Measurements from ENCODE around the gene TAS1R3. TPM values are rescaled to one million over a fixed set of nuclear protein-coding genes. Genes with fewer than 3 reads are reported as not detected.
"Not testable (repeated sequence)": the region's sequence is repeated elsewhere in the genome, so short reads cannot be mapped to it uniquely, and the experiment has no call there.

The TAS1R3 gene
- total RNA-seq, 2 experiments from 2014 or later, result 1.2 to 1.3 TPM

- Mint-ChIP-seq H3K4me1 (peaks cover 12% of the 10 kb centered on the region), H3K9me3 (no peaks in the 10 kb centered on the region), H3K36me3 (no peaks in the 10 kb centered on the region), H3K27me3 (peaks cover 25% of the 10 kb centered on the region), H3K4me3 (no peak overlapping the region), H3K27ac (no peak overlapping the region)
- ATAC-seq (ENCODE audit: low read depth), result no peak
- DNase-seq, result no peak
- POLR2A ChIA-PET, result interaction anchor here (2.8 kb wide), 1 partner anchor 13 kb away, joined by 11 read pairs; no protein-coding TSS in a partner anchor
Measured at GRCh38 chr1:1357871-1358432, 26.9 kb downstream of the TAS1R3 start.

GRCh38 chr1:1358433-1359271, 27.6 kb downstream of the TAS1R3 start, which contains the start of gene MXRA8:
Gene MXRA8 (minus strand): TSS chr1:1358555. CDS start chr1:1358504, 51 bp downstream.
- H3K9me3 Mint-ChIP-seq, result no peaks in the 10 kb centered on the region
- peaks cover 18% of the 10 kb centered on the region for H3K27me3 Mint-ChIP-seq
- H3K36me3 Mint-ChIP-seq, result no peaks in the 10 kb centered on the region
- H3K4me1 Mint-ChIP-seq, result peaks cover 12% of the 10 kb centered on the region
- DNase-seq (no peak), ATAC-seq (ENCODE audit: low read depth) (no peak)
- no peak within 1 kb of the TSS for H3K4me3 Mint-ChIP-seq
- POLR2A ChIA-PET, result interaction anchor here (1.0 to 2.8 kb wide), 2 partner anchors 12 to 16 kb away, joined by 4 to 11 read pairs; partner anchors contain the start of gene AURKAIP1
- peak within 1 kb of the TSS; percentile 32 for H3K27ac Mint-ChIP-seq

- Mint-ChIP-seq H3K4me1 (peaks cover 12% of the 10 kb centered on the region), H3K4me3 (no peak overlapping the region), H3K9me3 (no peaks in the 10 kb centered on the region), H3K27ac (peak overlapping the region; percentile 32), H3K27me3 (peaks cover 13% of the 10 kb centered on the region), H3K36me3 (no peaks in the 10 kb centered on the region)
- peak; percentile 37 for ATAC-seq (ENCODE audit: low read depth)
- DNase-seq, result no peak
- POLR2A ChIA-PET, result interaction anchor here (1.0 to 2.8 kb wide), 2 partner anchors 12 to 16 kb away, joined by 4 to 11 read pairs; partner anchors contain the start of gene AURKAIP1
Measured at GRCh38 chr1:1359308-1359663, 28.2 kb downstream of the TAS1R3 start.

GRCh38 chr1:1359664-1360468, 28.8 kb downstream of the TAS1R3 start:
- Mint-ChIP-seq H3K27ac (no peak overlapping the region), H3K36me3 (no peaks in the 10 kb centered on the region), H3K9me3 (no peaks in the 10 kb centered on the region), H3K27me3 (peaks cover 12% of the 10 kb centered on the region), H3K4me1 (peaks cover 12% of the 10 kb centered on the region), H3K4me3 (no peak overlapping the region)
- ATAC-seq (ENCODE audit: low read depth), result no peak
- POLR2A ChIA-PET, result interaction anchor here (1.0 to 2.8 kb wide), 2 partner anchors 11 to 15 kb away, joined by 4 to 11 read pairs; partner anchors contain the start of gene AURKAIP1
- no peak for DNase-seq

GRCh38 chr1:1360506-1361169, 29.6 kb downstream of the TAS1R3 start:
- DNase-seq, result no peak
- Mint-ChIP-seq H3K4me1 (peaks cover 12% of the 10 kb centered on the region), H3K27me3 (peaks cover 12% of the 10 kb centered on the region), H3K4me3 (no peak overlapping the region), H3K36me3 (no peaks in the 10 kb centered on the region), H3K9me3 (no peaks in the 10 kb centered on the region), H3K27ac (no peak overlapping the region)
- POLR2A ChIA-PET, result no interaction called here
- no peak for ATAC-seq (ENCODE audit: low read depth)

- peaks cover 12% of the 10 kb centered on the region for H3K27me3 Mint-ChIP-seq
- H3K9me3 Mint-ChIP-seq, result no peaks in the 10 kb centered on the region
- POLR2A ChIA-PET, result no interaction called here
- no peak overlapping the region for H3K4me3 Mint-ChIP-seq
- no peaks in the 10 kb centered on the region for H3K36me3 Mint-ChIP-seq
- H3K4me1 Mint-ChIP-seq, result peaks cover 12% of the 10 kb centered on the region
- no peak for DNase-seq
- no peak for ATAC-seq (ENCODE audit: low read depth)
- no peak overlapping the region for H3K27ac Mint-ChIP-seq
Measured at GRCh38 chr1:1361233-1361981, 30.3 kb downstream of the TAS1R3 start.

GRCh38 chr1:1361982-1362423, 30.9 kb downstream of the TAS1R3 start:
- Mint-ChIP-seq H3K4me3 (no peak overlapping the region), H3K27me3 (peaks cover 12% of the 10 kb centered on the region), H3K36me3 (no peaks in the 10 kb centered on the region), H3K4me1 (peaks cover 12% of the 10 kb centered on the region), H3K27ac (no peak overlapping the region), H3K9me3 (no peaks in the 10 kb centered on the region)
- no peak for ATAC-seq (ENCODE audit: low read depth)
- DNase-seq, result no peak
- POLR2A ChIA-PET, result no interaction called here

GRCh38 chr1:1364266-1364665, 33.2 kb downstream of the TAS1R3 start:
- peaks cover 6% of the 10 kb centered on the region for H3K4me1 Mint-ChIP-seq
- ATAC-seq (ENCODE audit: low read depth) (no peak), DNase-seq (no peak)
- no peak overlapping the region for H3K27ac Mint-ChIP-seq
- peaks cover 7% of the 10 kb centered on the region for H3K27me3 Mint-ChIP-seq
- no peaks in the 10 kb centered on the region for H3K9me3 Mint-ChIP-seq
- H3K4me3 Mint-ChIP-seq, result no peak overlapping the region
- POLR2A ChIA-PET, result no interaction called here
- no peaks in the 10 kb centered on the region for H3K36me3 Mint-ChIP-seq

- ATAC-seq (ENCODE audit: low read depth) (no peak), DNase-seq (no peak)
- peaks cover 5% of the 10 kb centered on the region for H3K27me3 Mint-ChIP-seq
- POLR2A ChIA-PET, result no interaction called here
- H3K4me1 Mint-ChIP-seq, result peaks cover under 1% of the 10 kb centered on the region
- no peaks in the 10 kb centered on the region for H3K36me3 Mint-ChIP-seq
- no peak overlapping the region for H3K27ac Mint-ChIP-seq
- no peak overlapping the region for H3K4me3 Mint-ChIP-seq
- H3K9me3 Mint-ChIP-seq, result no peaks in the 10 kb centered on the region
Measured at GRCh38 chr1:1365875-1366698, 35.0 kb downstream of the TAS1R3 start.

- POLR2A ChIA-PET, result no interaction called here
- H3K9me3 Mint-ChIP-seq, result no peaks in the 10 kb centered on the region
- peaks cover 5% of the 10 kb centered on the region for H3K4me1 Mint-ChIP-seq
- H3K27me3 Mint-ChIP-seq, result peaks cover 5% of the 10 kb centered on the region
- H3K27ac Mint-ChIP-seq, result no peak overlapping the region
- DNase-seq (no peak), ATAC-seq (ENCODE audit: low read depth) (no peak)
- H3K36me3 Mint-ChIP-seq, result no peaks in the 10 kb centered on the region
- no peak overlapping the region for H3K4me3 Mint-ChIP-seq
Measured at GRCh38 chr1:1366699-1367066, 35.6 kb downstream of the TAS1R3 start.

- no peak for ATAC-seq (ENCODE audit: low read depth)
- Mint-ChIP-seq H3K36me3 (no peaks in the 10 kb centered on the region), H3K4me3 (no peak overlapping the region), H3K9me3 (no peaks in the 10 kb centered on the region), H3K27me3 (no peaks in the 10 kb centered on the region), H3K4me1 (peaks cover 7% of the 10 kb centered on the region), H3K27ac (no peak overlapping the region)
- POLR2A ChIA-PET, result interaction anchor here (0.6 kb wide), 1 partner anchor 47 kb away, joined by 3 read pairs; no protein-coding TSS in a partner anchor
- DNase-seq, result no peak
Measured at GRCh38 chr1:1367315-1367714, 36.2 kb downstream of the TAS1R3 start.

- not testable (repeated sequence) for H3K36me3 Mint-ChIP-seq; H3K27ac Mint-ChIP-seq; H3K4me3 Mint-ChIP-seq; DNase-seq; ATAC-seq (ENCODE audit: low read depth); H3K27me3 Mint-ChIP-seq; H3K9me3 Mint-ChIP-seq
- peaks cover 12% of the 10 kb centered on the region for H3K4me1 Mint-ChIP-seq
- POLR2A ChIA-PET, result interaction anchor here (1.3 to 3.3 kb wide), 3 partner anchors 12 to 49 kb away, joined by 3 to 11 read pairs (median 3); partner anchors contain the start of genes CCNL2 and MXRA8
Measured at GRCh38 chr1:1370094-1370493, 39.0 kb downstream of the TAS1R3 start.
